HCT116 (cell line): ENCODE data around the gene FAM47E. TPM values are rescaled to one million over a fixed set of nuclear protein-coding genes. Genes with fewer than 3 reads are reported as not detected.

Experiments
- ATAC-seq: fragments of 200-7000 bp; cut with Tn5 transposase; 2 replicates; pipeline ENCODE4 v1.9.1; 2020; ENCODE audit warnings: mild to moderate bottlenecking, moderate library complexity
- BruUV-seq: library from RNA; stranded (reverse); fragments of 400-500 nt; replicated peaks from 2 replicates; lab custom pipeline; 2021; lab: Mats Ljungman, UMichigan
- CTCF ChIA-PET: fragments of 300-600 bp; sonication (Branson Sonifier 250); formaldehyde crosslinking; loops from one replicate; lab custom pipeline; 2021; ENCODE audit warnings: antibody characterized with exemption; lab: Charles Lee
- POLR2A ChIA-PET: fragments of 300-600, 350-600 bp; sonication (Branson Sonifier 250); formaldehyde crosslinking; loops from one replicate; lab custom pipeline; 2021; ENCODE audit warnings: antibody characterized with exemption; lab: Charles Lee
- RAD21 ChIA-PET, 2 experiments: fragments of 300-600 bp; sonication (Branson Sonifier 250); formaldehyde crosslinking; loops; one replicate each; lab custom pipeline; 2023; ENCODE audit warnings: low total read pairs in 2 of 2; ENCODE audit not compliant: uncharacterized antibody in 2 of 2, unreplicated experiment in 2 of 2, low non-redundant PET in 1 of 2; lab: Charles Lee
- DNase-seq: peaks from one replicate; pipeline ENCODE4 v3.0.0-alpha.2; 2010; ENCODE audit warnings: low read depth, low spot score
- H2AFZ ChIP-seq: fragments of 200-600 bp; shearing (Covaris generic), sonication (generic); 2 replicates; pipeline ENCODE4 v1.6.1; 2017; ENCODE audit warnings: low read depth, mixed run types, mixed read lengths, antibody characterized with exemption, low read length; ENCODE audit not compliant: poor library complexity, severe bottlenecking
- H3K27ac ChIP-seq: 2 replicates; pipeline ENCODE4 v1.5.1; 2012; ENCODE audit warnings: low read depth, low read length
- H3K27me3 ChIP-seq: fragments of 200-600 bp; sonication (generic); 2 replicates; pipeline ENCODE4 v1.6.1; 2016; ENCODE audit warnings: mixed run types, low read length, mixed read lengths; ENCODE audit not compliant: insufficient read depth
- H3K36me3 ChIP-seq, 2 experiments: fragments of 200-500 bp in 1 of 2; fragments of 200-600 bp in 1 of 2; sonication (Bioruptor generic) in 1 of 2; sonication (generic) in 1 of 2; 2 replicates each; pipeline versions ENCODE4 v1.5.1 to v1.6.1; 2014 to 2016; ENCODE audit warnings: low read length in 2 of 2, inconsistent platforms in 1 of 2, mixed read lengths in 1 of 2, mixed run types in 1 of 2; ENCODE audit not compliant: insufficient read depth in 2 of 2, control insufficient read depth in 1 of 2
- H3K4me1 ChIP-seq, 2 experiments: fragments of 200-600 bp in 1 of 2; sonication (generic) in 1 of 2; 2 replicates each; pipeline versions ENCODE4 v1.5.1 to v1.6.1; 2012 to 2017; ENCODE audit warnings: low read length in 2 of 2, inconsistent platforms in 1 of 2, mild to moderate bottlenecking in 1 of 2, mixed read lengths in 1 of 2, mixed run types in 1 of 2, moderate library complexity in 1 of 2; ENCODE audit not compliant: insufficient read depth in 2 of 2, control insufficient read depth in 1 of 2
- H3K4me2 ChIP-seq: fragments of 200-600 bp; sonication (generic); 2 replicates; pipeline ENCODE4 v1.6.1; 2017; ENCODE audit warnings: mixed run types, low read length, mixed read lengths
- H3K4me3 ChIP-seq, 2 experiments: fragments of 200-600 bp in 1 of 2; sonication (generic) in 1 of 2; replicated peaks in 1 of 2; 2 replicates each; pipeline ENCODE4 v1.5.1; 2011 to 2016; ENCODE audit warnings: low read length in 2 of 2, control low read depth in 1 of 2, low read depth in 1 of 2, mild to moderate bottlenecking in 1 of 2, mixed read lengths in 1 of 2, mixed run types in 1 of 2
- H3K79me2 ChIP-seq: fragments of 200-600 bp; sonication (generic); 2 replicates; pipeline ENCODE4 v1.6.1; 2017; ENCODE audit warnings: mild to moderate bottlenecking, mixed run types, low read length, moderate library complexity, mixed read lengths; ENCODE audit not compliant: insufficient read depth
- H3K9ac ChIP-seq: fragments of 200-600 bp; sonication (generic); 2 replicates; pipeline ENCODE4 v1.6.1; 2016; ENCODE audit warnings: low read length, mixed read lengths
- H3K9me2 ChIP-seq: fragments of 200-600 bp; sonication (generic), shearing (Covaris generic); 2 replicates; pipeline ENCODE4 v1.6.1; 2017; ENCODE audit warnings: mixed run types, mild to moderate bottlenecking, moderate library complexity; ENCODE audit not compliant: insufficient read depth
- H3K9me3 ChIP-seq, 2 experiments: fragments of 200-500 bp in 1 of 2; fragments of 200-600 bp in 1 of 2; sonication (Bioruptor generic) in 1 of 2; sonication (generic) in 1 of 2; 2 replicates each; pipeline ENCODE4 v1.6.1; 2014 to 2017; ENCODE audit warnings: low read length in 2 of 2, mixed read lengths in 2 of 2, inconsistent platforms in 1 of 2, low read depth in 1 of 2, mild to moderate bottlenecking in 1 of 2, mixed run types in 1 of 2, moderate library complexity in 1 of 2; ENCODE audit not compliant: control insufficient read depth in 1 of 2, insufficient read depth in 1 of 2
- H4K20me1 ChIP-seq: fragments of 200-600 bp; sonication (generic), shearing (Covaris generic); 2 replicates; pipeline ENCODE4 v1.6.1; 2017; ENCODE audit warnings: mixed run types, mild to moderate bottlenecking, moderate library complexity; ENCODE audit not compliant: insufficient read depth
- CBX3 ChIP-seq: IDR thresholded peaks from 2 replicates; pipeline ENCODE4 v1.6.1; 2012; ENCODE audit warnings: low read depth
- EGR1 ChIP-seq: IDR thresholded peaks from 2 replicates; pipeline ENCODE4 v1.6.1; 2012; ENCODE audit warnings: low read depth
- ELF1 ChIP-seq: IDR thresholded peaks from 2 replicates; pipeline ENCODE4 v1.6.1; 2012; ENCODE audit warnings: low read depth, borderline replicate concordance
- FOSL1 ChIP-seq: IDR thresholded peaks from 2 replicates; pipeline ENCODE4 v1.6.1; 2012; ENCODE audit warnings: low read depth
- MAX ChIP-seq: IDR thresholded peaks from 2 replicates; pipeline ENCODE4 v1.6.1; 2012
- POLR2AphosphoS5 ChIP-seq: IDR thresholded peaks from 2 replicates; pipeline ENCODE4 v1.6.1; 2011; ENCODE audit warnings: mild to moderate bottlenecking, low read depth, low read length, moderate library complexity
- RAD21 ChIP-seq: IDR thresholded peaks from 2 replicates; pipeline ENCODE4 v1.6.1; 2012; ENCODE audit warnings: low read depth, mild to moderate bottlenecking
- SIN3A ChIP-seq: IDR thresholded peaks from 2 replicates; pipeline ENCODE4 v1.6.1; 2012; ENCODE audit warnings: low read depth
- SP1 ChIP-seq: IDR thresholded peaks from 2 replicates; pipeline ENCODE4 v1.6.1; 2012; ENCODE audit warnings: low read depth
- TCF7L2 ChIP-seq: IDR thresholded peaks from 2 replicates; pipeline ENCODE4 v1.7.0; 2011; ENCODE audit warnings: borderline replicate concordance, inconsistent platforms; ENCODE audit not compliant: insufficient read depth, insufficient read length; ENCODE audit errors: extremely low read depth
- YY1 ChIP-seq: IDR thresholded peaks from 2 replicates; pipeline ENCODE4 v1.6.1; 2011; ENCODE audit warnings: low read length, low read depth, moderate library complexity, mild to moderate bottlenecking; ENCODE audit not compliant: insufficient replicate concordance; ENCODE audit errors: extremely low read depth
- ZBTB33 ChIP-seq: IDR thresholded peaks from 2 replicates; pipeline ENCODE4 v1.6.1; 2011; ENCODE audit warnings: mild to moderate bottlenecking, low read length, moderate library complexity; ENCODE audit not compliant: insufficient replicate concordance; ENCODE audit errors: extremely low read depth
- ZFX ChIP-seq: fragments of 450-650 bp; IDR thresholded peaks from 2 replicates; pipeline ENCODE4 v1.6.1; 2017
- ZNF274 ChIP-seq: fragments of 200-500 bp; sonication (Bioruptor generic); IDR thresholded peaks from 2 replicates; pipeline ENCODE4 v1.6.1; 2014; ENCODE audit warnings: mild to moderate bottlenecking, low read depth, low read length, inconsistent platforms
- intact Hi-C: fragments of 100-400 bp; cut with micrococcal nuclease; formaldehyde crosslinking; loops from 2 replicates; pipeline ENCODE4 v1.10.0; 2022
- total RNA-seq: library from RNA; stranded (reverse); gene quantifications from one replicate; pipeline ENCODE4 v1.2.1, GENCODE V29; 2021; ENCODE audit not compliant: unreplicated experiment

Gene FAM47E
- total RNA-seq, 1 experiment from 2014 or later, result 0.91 TPM

- POLR2A ChIA-PET, result no interaction called here
- H3K9me3 ChIP-seq, result no peaks in the 10 kb centered on the region
- peak within 1 kb of the TSS; percentile 31 for H2AFZ ChIP-seq
- peak within 1 kb of the TSS; percentile 84 for H3K27ac ChIP-seq
- no peaks in the 10 kb centered on the region for H3K27me3 ChIP-seq
- peak within 1 kb of the TSS; percentile 79 for H3K9ac ChIP-seq
- H3K4me2 ChIP-seq, result peak within 1 kb of the TSS; percentile 99
- no peaks in the 10 kb centered on the region for H3K36me3 ChIP-seq
- no peaks in the 10 kb centered on the region for H3K9me2 ChIP-seq
- H3K79me2 ChIP-seq, result peaks cover 42% of the 10 kb centered on the region
- H3K4me3 ChIP-seq, result peak within 1 kb of the TSS; percentile 67 to 77
- intact Hi-C loops, result no loop called here
- peaks cover 18 to 31% of the 10 kb centered on the region in 2 experiments; a peak in 3 of 4 replicates for H3K4me1 ChIP-seq
- no peaks in the 10 kb centered on the region for H4K20me1 ChIP-seq
- BruUV-seq, result no TSS peak
- peak; percentile 47 for DNase-seq
- RAD21 ChIA-PET, result no interaction called here
- CTCF ChIA-PET, result interaction anchor here (1.4 kb wide), 1 partner anchor 93 kb away, joined by 3 read pairs; no protein-coding TSS in a partner anchor
- TF ChIP-seq ELF1 (no peak), TCF7L2 (no peak), ZBTB33 (no peak), MAX (peak; percentile 33; the same call in 1 of the 2 replicates), RAD21 (no peak), EGR1 (peak; percentile 81), SIN3A (peak; percentile 66; the same call in 1 of the 2 replicates), ZNF274 (no peak), CBX3 (no peak), FOSL1 (no peak), ZFX (peak; percentile 92), YY1 (no peak), SP1 (peak; percentile 14; the same call in 1 of the 2 replicates), POLR2AphosphoS5 (peak; percentile 80)
- TF ChIP-seq, all 23 proteins: peak for 6
- peak; percentile 92 for ATAC-seq
Observed at GRCh38 chr4:76213415-76214176, 37.9 kb upstream of the FAM47E start, which contains the start of gene SCARB2. Gene SCARB2 (minus strand): TSS chr4:76213824. CDS start chr4:76213543, 281 bp downstream.
